ENCODE data around the gene SHLD1. TPM values are rescaled to one million over a fixed set of nuclear protein-coding genes. Genes with fewer than 3 reads are reported as not detected.

The SHLD1 gene
- total RNA-seq, 2 donors from 2014 or later = 4.0 to 6.6 TPM

DNA sequence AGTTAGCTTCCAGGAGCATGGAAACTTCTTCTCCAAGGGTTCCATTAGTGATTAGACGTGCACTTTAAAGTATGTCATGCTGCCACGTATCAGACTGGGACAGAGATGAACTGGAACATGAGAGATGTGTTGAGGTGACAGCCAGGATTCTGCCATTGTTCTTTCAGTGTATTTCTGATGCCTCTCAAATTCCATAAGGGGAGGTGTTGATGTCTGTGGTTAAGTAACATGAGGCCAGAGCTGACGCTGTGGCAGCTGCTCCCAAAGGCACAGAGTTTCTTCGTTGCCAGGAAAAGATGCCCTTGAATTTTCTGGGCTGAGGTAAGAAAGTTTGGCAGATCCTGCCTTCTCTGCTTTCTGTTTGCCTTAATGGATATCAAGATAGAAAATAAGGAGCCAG lies 136.6 kb downstream of the SHLD1 start:
- no peak overlapping the region for H3K9ac ChIP-seq (ENCODE audit: extremely low read depth, low read length, poor library complexity, severe bottlenecking)
- peaks cover 4% of the 10 kb centered on the region for H3K4me1 Mint-ChIP-seq
- H3K4me1 ChIP-seq (ENCODE audit: control insufficient read depth, insufficient read depth, low read length) = no peaks in the 10 kb centered on the region
- no peaks in the 10 kb centered on the region for H3K9me3 Mint-ChIP-seq
- DNase-seq = no peak
- no peak overlapping the region for H3K4me3 ChIP-seq (ENCODE audit: low read length)
- H3K36me3 Mint-ChIP-seq (ENCODE audit: low read depth) = no peaks in the 10 kb centered on the region
- H3K27ac ChIP-seq (ENCODE audit: low read depth, low read length) = no peak overlapping the region
- no peaks in the 10 kb centered on the region for H3K27me3 Mint-ChIP-seq (ENCODE audit: insufficient read depth)
- H3K9me3 ChIP-seq (ENCODE audit: control insufficient read depth, low read length) = no peaks in the 10 kb centered on the region
- TF ChIP-seq, protein P1, sequence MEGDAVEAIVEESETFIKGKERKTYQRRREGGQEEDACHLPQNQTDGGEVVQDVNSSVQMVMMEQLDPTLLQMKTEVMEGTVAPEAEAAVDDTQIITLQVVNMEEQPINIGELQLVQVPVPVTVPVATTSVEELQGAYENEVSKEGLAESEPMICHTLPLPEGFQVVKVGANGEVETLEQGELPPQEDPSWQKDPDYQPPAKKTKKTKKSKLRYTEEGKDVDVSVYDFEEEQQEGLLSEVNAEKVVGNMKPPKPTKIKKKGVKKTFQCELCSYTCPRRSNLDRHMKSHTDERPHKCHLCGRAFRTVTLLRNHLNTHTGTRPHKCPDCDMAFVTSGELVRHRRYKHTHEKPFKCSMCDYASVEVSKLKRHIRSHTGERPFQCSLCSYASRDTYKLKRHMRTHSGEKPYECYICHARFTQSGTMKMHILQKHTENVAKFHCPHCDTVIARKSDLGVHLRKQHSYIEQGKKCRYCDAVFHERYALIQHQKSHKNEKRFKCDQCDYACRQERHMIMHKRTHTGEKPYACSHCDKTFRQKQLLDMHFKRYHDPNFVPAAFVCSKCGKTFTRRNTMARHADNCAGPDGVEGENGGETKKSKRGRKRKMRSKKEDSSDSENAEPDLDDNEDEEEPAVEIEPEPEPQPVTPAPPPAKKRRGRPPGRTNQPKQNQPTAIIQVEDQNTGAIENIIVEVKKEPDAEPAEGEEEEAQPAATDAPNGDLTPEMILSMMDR (conservative IDR thresholded peaks at IDR 0.05) = no peak
- no peaks in the 10 kb centered on the region for H3K27me3 ChIP-seq (ENCODE audit: control insufficient read depth, insufficient read depth, low read length, poor library complexity, severe bottlenecking)
- H3K27ac Mint-ChIP-seq = no peak overlapping the region
- no peak overlapping the region for H3K4me3 Mint-ChIP-seq
- WGBS, 2 experiments (ENCODE audit: insufficient coverage in 1 of 2, insufficient read length in 1 of 2) = 83 to 84% methylated on average over 2 to 4 of the region's 4 CpGs
- no peaks in the 10 kb centered on the region for H3K36me3 ChIP-seq (ENCODE audit: control insufficient read depth, insufficient read depth, low read length)

DNA sequence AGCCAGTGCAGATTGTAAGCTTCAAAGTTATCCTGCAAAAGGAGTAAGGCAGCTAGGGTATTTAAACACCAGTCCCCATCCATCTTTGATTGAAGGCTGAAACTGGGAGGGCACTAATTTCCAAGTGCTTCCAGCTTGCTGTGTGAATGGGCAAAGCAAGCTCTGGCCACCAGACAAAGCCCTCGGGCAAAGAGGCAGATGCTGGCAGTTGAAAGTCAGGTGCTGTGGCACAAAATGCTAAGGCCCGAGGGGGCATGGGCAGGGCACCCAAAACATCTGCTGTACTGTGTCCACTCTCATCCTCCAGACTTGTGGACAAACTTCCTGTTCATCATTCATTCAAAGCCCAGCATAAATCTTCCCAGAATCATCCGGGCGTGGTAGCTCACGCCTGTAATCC lies 137.2 kb downstream of the SHLD1 start:
- H3K4me3 Mint-ChIP-seq = no peak overlapping the region
- no peaks in the 10 kb centered on the region for H3K36me3 Mint-ChIP-seq (ENCODE audit: low read depth)
- H3K27ac Mint-ChIP-seq = no peak overlapping the region
- H3K9me3 Mint-ChIP-seq = no peaks in the 10 kb centered on the region
- no peaks in the 10 kb centered on the region for H3K27me3 ChIP-seq (ENCODE audit: control insufficient read depth, insufficient read depth, low read length, poor library complexity, severe bottlenecking)
- H3K27me3 Mint-ChIP-seq (ENCODE audit: insufficient read depth) = no peaks in the 10 kb centered on the region
- H3K4me3 ChIP-seq (ENCODE audit: low read length) = no peak overlapping the region
- TF ChIP-seq, protein P1 (conservative IDR thresholded peaks at IDR 0.05) = no peak
- no peak overlapping the region for H3K27ac ChIP-seq (ENCODE audit: low read depth, low read length)
- WGBS, 2 experiments (ENCODE audit: insufficient coverage in 1 of 2, insufficient read length in 1 of 2) = 82 to 88% methylated on average over 5 of the region's 5 CpGs
- no peaks in the 10 kb centered on the region for H3K4me1 Mint-ChIP-seq
- DNase-seq = no peak
- H3K36me3 ChIP-seq (ENCODE audit: control insufficient read depth, insufficient read depth, low read length) = no peaks in the 10 kb centered on the region
- H3K9me3 ChIP-seq (ENCODE audit: control insufficient read depth, low read length) = no peaks in the 10 kb centered on the region
- H3K4me1 ChIP-seq (ENCODE audit: control insufficient read depth, insufficient read depth, low read length) = no peaks in the 10 kb centered on the region
- H3K9ac ChIP-seq (ENCODE audit: extremely low read depth, low read length, poor library complexity, severe bottlenecking) = no peak overlapping the region

DNA sequence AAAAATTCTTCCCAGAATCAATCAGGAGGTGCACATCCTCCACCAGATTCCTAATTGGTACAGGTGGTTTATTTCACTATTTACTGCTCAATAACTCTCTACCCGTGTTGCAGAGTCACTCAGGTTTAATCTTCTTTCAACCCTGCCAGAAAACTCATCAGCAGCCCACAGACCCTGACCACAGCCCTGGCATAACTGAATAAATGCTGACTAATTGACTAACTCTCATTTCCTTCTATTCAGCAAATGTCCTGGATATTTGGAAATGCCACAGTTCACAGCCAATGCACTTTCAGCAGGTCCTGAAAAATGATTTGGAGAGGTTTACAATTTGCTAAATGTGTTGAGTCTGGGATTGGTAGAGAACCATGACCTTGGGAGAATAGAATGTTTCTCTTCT lies 137.8 kb downstream of the SHLD1 start:
- Mint-ChIP-seq H3K4me1 (no peaks in the 10 kb centered on the region), H3K36me3 (ENCODE audit: low read depth) (no peaks in the 10 kb centered on the region), H3K9me3 (no peaks in the 10 kb centered on the region), H3K27me3 (ENCODE audit: insufficient read depth) (no peaks in the 10 kb centered on the region), H3K27ac (no peak overlapping the region), H3K4me3 (no peak overlapping the region)
- no peak overlapping the region for H3K4me3 ChIP-seq (ENCODE audit: low read length)
- H3K9me3 ChIP-seq (ENCODE audit: control insufficient read depth, low read length) = no peaks in the 10 kb centered on the region
- 84% methylated on average over 1 of the region's 1 CpG; no CpG with 5 or more reads in 1 of the 2 experiments for WGBS, 2 experiments (ENCODE audit: insufficient coverage in 1 of 2, insufficient read length in 1 of 2)
- H3K4me1 ChIP-seq (ENCODE audit: control insufficient read depth, insufficient read depth, low read length) = no peaks in the 10 kb centered on the region
- DNase-seq = no peak
- TF ChIP-seq, protein P1 (conservative IDR thresholded peaks at IDR 0.05) = no peak
- no peaks in the 10 kb centered on the region for H3K27me3 ChIP-seq (ENCODE audit: control insufficient read depth, insufficient read depth, low read length, poor library complexity, severe bottlenecking)
- no peak overlapping the region for H3K27ac ChIP-seq (ENCODE audit: low read depth, low read length)
- no peaks in the 10 kb centered on the region for H3K36me3 ChIP-seq (ENCODE audit: control insufficient read depth, insufficient read depth, low read length)
- H3K9ac ChIP-seq (ENCODE audit: extremely low read depth, low read length, poor library complexity, severe bottlenecking) = no peak overlapping the region

Data from endodermal cell (in vitro differentiated cells).